Adrenal gland (tissue), 12 donors: ENCODE measurements around the gene RGS17. TPM values are rescaled to one million over a fixed set of nuclear protein-coding genes. Genes with fewer than 3 reads are reported as not detected.
"Not testable (repeated sequence)": the region's sequence is repeated elsewhere in the genome, so short reads cannot be mapped to it uniquely, and the experiment has no call there.

ENCODE experiments used
- DNase-seq, 7 donors: peaks; one replicate each; pipeline ENCODE4 v3.0.0-alpha.2; 2019 to 2020
- H3K27ac ChIP-seq, 5 donors: fragments of 200-600 bp; sonication (generic) in 4 of 5; 1 replicate in 3 of 5; 2 replicates in 2 of 5; pipeline versions ENCODE4 v1.5.1 to v1.8.0; 2016 to 2020; ENCODE audit warnings: mild to moderate bottlenecking in 1 of 5
- H3K27me3 ChIP-seq: fragments of 200-600 bp; 2 replicates; pipeline ENCODE4 v1.8.0; 2021
- H3K36me3 ChIP-seq, 2 donors: fragments of 200-600 bp; replicated peaks in 1 of 2; 1 replicate in 1 of 2; 2 replicates in 1 of 2; pipeline versions ENCODE4 v1.5.1 to v1.8.0; 2018 to 2022
- H3K4me1 ChIP-seq, 2 donors: fragments of 200-600 bp; replicated peaks in 1 of 2; 1 replicate in 1 of 2; 2 replicates in 1 of 2; pipeline versions ENCODE4 v1.5.1 to v1.8.0; 2018 to 2021
- H3K4me3 ChIP-seq, 4 donors: fragments of 200-600 bp; sonication (generic) in 3 of 4; one replicate each; pipeline ENCODE4 v1.5.1; 2016 to 2018
- H3K9me3 ChIP-seq, 3 donors: fragments of 200-600 bp; sonication (generic) in 1 of 3; replicated peaks in 1 of 3; 1 replicate in 2 of 3; 2 replicates in 1 of 3; pipeline versions ENCODE4 v1.5.1 to v1.8.0; 2016 to 2021
- POLR2A ChIP-seq, 2 donors: fragments of 450-650 bp; IDR thresholded peaks; one replicate each; pipeline ENCODE4 v1.6.1; 2017; ENCODE audit warnings: antibody characterized with exemption in 2 of 2, mild to moderate bottlenecking in 2 of 2, moderate library complexity in 1 of 2
- WGBS, 4 donors: extraction: QIAGEN DNeasy Blood & Tissue Kit in 2 of 4; methylation state at CpG; one replicate each; pipeline versions ENCODE4 v1.1.5 to v1.1.7; 2013 to 2017; 5-methylcytosine and 5-hydroxymethylcytosine counted together
- intact Hi-C, 2 donors: fragments of 100-400 bp; cut with DNase I; formaldehyde crosslinking; loops; one replicate each; pipeline versions ENCODE4 v1.14.1 to v1.15.0; 2022 to 2023
- polyA plus RNA-seq, 3 donors: library from polyadenylated mRNA; stranded (reverse); fragments of 200-250 nt in 2 of 3; fragments of 350-450 nt in 1 of 3; fragmentation: Illumina TruSeq in 1 of 3; extraction: RNeasy Lipid Tissue Mini Kit (QIAGEN cat#74804) in 1 of 3; gene quantifications; one replicate each; pipeline ENCODE4 v1.2.3, GENCODE V29; 2013 to 2014
- total RNA-seq, 9 donors: library from RNA; depleted of rRNA in 4 of 9; stranded (reverse); fragments of >200 nt in 4 of 9; fragments of 120-200 nt in 1 of 9; fragmentation: NEBNext Ultra II Directional in 1 of 9; extraction: Animal tissue kit (Norgen Biotek cat#: 25700) in 1 of 9; gene quantifications; one replicate each; pipeline versions ENCODE4 v1.1.0 to v1.2.4, GENCODE V29; 2013 to 2023
- TF ChIP-seq, protein P1 (sequence below), 6 experiments: fragments of 450-650 bp in 4 of 6; fragments of 200-600 bp in 2 of 6; sonication (generic) in 1 of 6; IDR thresholded peaks; 1 replicate in 5 of 6; 2 replicates in 1 of 6; pipeline versions ENCODE4 v1.5.1 to v1.8.0; 2016 to 2021; ENCODE audit warnings: antibody characterized with exemption in 6 of 6, mild to moderate bottlenecking in 2 of 6, moderate library complexity in 1 of 6
- donor health status: healthy with polysubstance abuse.
- donor health status: Bipolar disorder and iron deficiency.
- donor health status: DM: yes; HTN: yes; CAD: no.
- donor health status: DM: no; HTN: no; CAD: no.
- donor health status: DM: no; HTN: no; CAD: no.
- donor health status: DM: yes; HTN: yes; CAD: no.

Gene RGS17
- total and polyA plus RNA-seq, 12 donors = under 0.01 to 0.83 (median 0.16) TPM; not detected in 5

DNA sequence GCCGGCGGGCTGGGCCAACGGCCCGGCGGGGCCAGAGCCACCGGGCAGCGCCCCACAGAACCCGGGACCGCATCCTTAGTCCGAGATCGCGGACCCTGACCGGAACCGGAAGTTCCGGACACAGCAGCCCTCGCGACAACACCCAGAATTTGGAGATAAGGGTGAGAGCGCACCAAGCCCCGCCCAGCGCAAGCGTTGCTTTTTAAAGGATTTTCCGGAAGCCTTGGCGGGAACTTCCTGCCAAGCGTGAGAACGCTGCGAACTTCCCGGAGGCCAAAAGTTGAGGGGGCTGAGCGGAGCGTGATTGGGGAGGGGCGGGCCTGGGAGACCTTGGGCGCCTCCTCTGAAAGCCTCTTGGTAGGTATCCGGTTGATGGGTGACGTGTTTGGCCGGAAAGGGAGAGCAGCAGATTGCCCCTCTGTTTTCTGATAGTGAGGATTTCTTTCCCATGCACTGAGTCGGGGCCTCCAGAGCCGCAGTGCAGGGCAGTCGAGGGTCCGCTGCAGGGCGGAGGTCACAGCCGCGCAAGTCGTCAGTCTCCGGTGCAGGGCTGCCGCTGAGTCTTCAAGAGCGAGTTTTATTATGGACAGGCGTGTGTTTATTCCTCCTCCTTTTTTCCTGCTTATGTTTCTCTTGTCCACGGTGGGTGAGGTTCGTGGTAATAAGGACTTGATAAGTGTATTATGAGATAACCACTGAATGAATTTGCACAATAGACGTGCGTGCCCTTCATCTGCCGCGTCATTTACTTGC is 128.3 kb downstream of the RGS17 start, which contains the start of gene MTRF1L:
MTRF1L (minus strand) TSS at position 97 of the 753 bp plus-strand sequence; CDS start at position 73, 24 bp downstream.
- peaks cover 14 to 43% of the 10 kb centered on the region in 2 donors for H3K4me1 ChIP-seq
- intact Hi-C loops = no loop called here
- WGBS, 4 donors = 0 to 1% (median 0%) methylated on average over 21 to 52 of the region's 52 CpGs

DNA sequence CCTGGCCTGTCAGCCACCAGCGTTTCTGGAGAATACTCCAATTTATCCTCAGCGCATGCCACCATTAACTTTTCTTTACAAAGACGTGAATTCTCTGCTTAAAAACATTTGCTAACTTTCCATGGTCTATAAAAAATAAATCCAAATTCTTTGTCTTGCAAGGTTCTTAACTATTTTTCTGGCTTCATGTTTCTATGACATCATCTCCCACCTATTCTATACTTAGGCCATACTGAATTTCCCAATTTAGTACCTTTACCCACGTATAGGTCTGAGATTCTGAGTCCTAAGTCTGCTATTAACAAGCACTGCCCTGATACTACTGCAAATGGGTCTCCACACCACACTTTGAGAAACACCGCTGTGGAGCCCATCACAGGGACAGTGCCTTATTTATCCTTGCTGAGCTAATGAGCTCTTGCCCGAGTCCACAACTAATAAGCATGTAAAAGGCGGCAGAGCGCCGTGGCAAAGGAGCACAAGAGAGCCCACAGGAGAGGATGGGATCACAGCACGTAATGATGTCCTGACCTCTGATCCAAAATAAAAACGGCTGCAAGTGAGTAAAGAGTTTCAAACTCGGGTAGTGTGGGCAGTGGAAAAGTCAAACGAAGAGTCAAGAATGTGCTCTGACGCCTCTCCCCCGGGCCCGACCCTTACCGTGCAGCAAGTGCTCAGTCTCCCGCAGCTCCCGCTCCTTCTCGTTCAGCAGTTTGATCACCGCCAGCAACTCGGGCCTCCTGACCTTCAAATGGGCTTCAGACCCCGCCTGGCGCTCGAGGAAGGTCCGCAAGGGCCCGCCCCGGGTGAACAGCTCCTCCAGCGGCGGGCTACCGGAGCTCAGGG is 129.1 kb downstream of the RGS17 start:
- H3K27me3 ChIP-seq = no peaks in the 10 kb centered on the region
- H3K27ac ChIP-seq = peak overlapping the region in 4 of 5 donors; percentile 77 to 92 (median 83)
- no peaks in the 10 kb centered on the region for H3K9me3 ChIP-seq
- intact Hi-C loops = no loop called here
- peak overlapping the region; percentile 44 to 73 (median 64) for H3K4me3 ChIP-seq
- H3K36me3 ChIP-seq = peaks cover 0 to 10% of the 10 kb centered on the region in 2 donors
- 3 to 4% (median 3%) methylated on average over 15 to 30 of the region's 31 CpGs for WGBS, 4 donors
- TF ChIP-seq, protein P1, sequence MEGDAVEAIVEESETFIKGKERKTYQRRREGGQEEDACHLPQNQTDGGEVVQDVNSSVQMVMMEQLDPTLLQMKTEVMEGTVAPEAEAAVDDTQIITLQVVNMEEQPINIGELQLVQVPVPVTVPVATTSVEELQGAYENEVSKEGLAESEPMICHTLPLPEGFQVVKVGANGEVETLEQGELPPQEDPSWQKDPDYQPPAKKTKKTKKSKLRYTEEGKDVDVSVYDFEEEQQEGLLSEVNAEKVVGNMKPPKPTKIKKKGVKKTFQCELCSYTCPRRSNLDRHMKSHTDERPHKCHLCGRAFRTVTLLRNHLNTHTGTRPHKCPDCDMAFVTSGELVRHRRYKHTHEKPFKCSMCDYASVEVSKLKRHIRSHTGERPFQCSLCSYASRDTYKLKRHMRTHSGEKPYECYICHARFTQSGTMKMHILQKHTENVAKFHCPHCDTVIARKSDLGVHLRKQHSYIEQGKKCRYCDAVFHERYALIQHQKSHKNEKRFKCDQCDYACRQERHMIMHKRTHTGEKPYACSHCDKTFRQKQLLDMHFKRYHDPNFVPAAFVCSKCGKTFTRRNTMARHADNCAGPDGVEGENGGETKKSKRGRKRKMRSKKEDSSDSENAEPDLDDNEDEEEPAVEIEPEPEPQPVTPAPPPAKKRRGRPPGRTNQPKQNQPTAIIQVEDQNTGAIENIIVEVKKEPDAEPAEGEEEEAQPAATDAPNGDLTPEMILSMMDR (IDR thresholded peaks at IDR 0.05) = no peak
- TF ChIP-seq POLR2A (IDR thresholded peaks at IDR 0.05) = no peak
- DNase-seq = peak in 4 of 7 donors; percentile 13 to 29 (median 16)
- H3K4me1 ChIP-seq = peaks cover 14 to 43% of the 10 kb centered on the region in 2 donors

More for the DNA sequence above, 128.3 kb downstream of the RGS17 start, which contains the start of gene MTRF1L:
- DNase-seq = peak; percentile 90 to 97 (median 96)
- Histone ChIP-seq H3K27me3 (no peaks in the 10 kb centered on the region), H3K27ac (peak within 1 kb of the TSS; percentile 63 to 92 (median 80)), H3K36me3 (peaks cover 0 to 4% of the 10 kb centered on the region in 2 donors), H3K4me3 (peak within 1 kb of the TSS; percentile 44 to 73 (median 64)), H3K9me3 (no peaks in the 10 kb centered on the region)
- TF ChIP-seq, protein P1 (IDR thresholded peaks at IDR 0.05) = no peak
- peak; percentile 67 to 88 for TF ChIP-seq POLR2A (IDR thresholded peaks at IDR 0.05)

DNA sequence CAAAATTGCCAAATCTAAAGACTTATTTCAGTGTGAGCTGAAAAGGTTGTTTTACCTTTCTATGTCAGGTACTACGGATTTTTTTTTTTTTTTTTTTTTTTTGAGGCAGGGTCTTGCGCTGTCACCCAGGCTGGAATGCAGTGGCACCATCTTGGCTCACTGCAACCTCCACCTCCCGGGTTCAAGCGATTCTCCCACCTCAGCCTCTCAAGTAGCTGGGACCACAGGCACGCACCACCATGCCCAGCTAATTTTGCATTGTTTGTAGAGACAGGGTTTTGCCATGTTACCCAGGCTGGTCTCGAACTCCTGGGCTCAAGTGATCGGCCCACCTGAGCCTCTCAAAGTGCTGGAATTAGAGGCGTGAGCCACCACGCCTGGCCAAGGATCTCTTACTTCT is 130.3 kb downstream of the RGS17 start:
- Histone ChIP-seq H3K4me1 (peaks cover 14 to 43% of the 10 kb centered on the region in 2 donors), H3K4me3 (peak overlapping the region in 1 of 4 donors; percentile 73), H3K36me3 (peaks cover 0 to 14% of the 10 kb centered on the region in 2 donors)
- DNase-seq, intact Hi-C loops, H3K27ac ChIP-seq, H3K9me3 ChIP-seq, H3K27me3 ChIP-seq: not testable (repeated sequence)
- 89 to 96% (median 95%) methylated on average over 9 of the region's 9 CpGs for WGBS, 4 donors

DNA sequence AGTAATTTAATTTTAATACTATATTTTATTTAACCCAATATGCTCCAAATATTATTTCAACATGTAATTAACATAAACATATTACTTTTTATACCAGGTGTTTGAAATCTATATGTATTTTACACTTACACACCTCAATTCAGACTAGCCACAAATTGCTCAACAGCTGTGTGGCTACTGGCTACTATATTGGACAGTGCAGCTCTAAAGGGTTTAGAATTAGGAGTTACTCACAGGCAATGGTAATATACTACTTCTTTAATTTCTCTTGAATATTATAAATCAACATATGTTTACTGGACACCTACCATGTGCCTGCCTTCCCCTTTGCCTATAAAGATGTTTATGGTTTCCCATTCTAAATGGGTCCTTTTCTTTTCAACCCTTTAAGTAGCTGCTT is 130.8 kb downstream of the RGS17 start:
- peaks cover 14 to 43% of the 10 kb centered on the region in 2 donors for H3K4me1 ChIP-seq
- intact Hi-C loops = no loop called here
- H3K27ac ChIP-seq = no peak overlapping the region
- no peaks in the 10 kb centered on the region for H3K9me3 ChIP-seq
- H3K4me3 ChIP-seq = no peak overlapping the region
- no peaks in the 10 kb centered on the region for H3K27me3 ChIP-seq
- DNase-seq = no peak
- H3K36me3 ChIP-seq = peaks cover 0 to 14% of the 10 kb centered on the region in 2 donors
- no peak for TF ChIP-seq POLR2A (IDR thresholded peaks at IDR 0.05)
- TF ChIP-seq, protein P1 (IDR thresholded peaks at IDR 0.05) = no peak

DNA sequence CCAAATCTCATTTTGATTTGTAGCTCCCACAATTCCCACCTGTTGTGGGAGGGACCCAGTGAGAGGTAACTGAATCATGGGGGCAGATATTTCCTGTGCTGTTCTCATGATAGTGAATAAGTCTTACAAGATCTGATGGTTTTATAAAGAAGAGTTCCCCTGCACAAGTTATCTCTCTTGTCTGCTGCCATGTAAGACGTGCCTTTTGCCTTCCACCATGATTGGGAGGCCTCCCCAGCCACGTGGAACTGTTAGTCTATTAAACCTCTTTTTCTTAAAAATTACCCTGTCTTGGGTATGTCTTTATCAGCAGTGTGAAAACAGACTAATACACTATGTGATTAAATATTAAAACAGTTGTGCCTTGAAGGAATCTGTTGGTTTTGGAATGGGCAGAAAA is 131.5 kb downstream of the RGS17 start:
- H3K27ac ChIP-seq, DNase-seq, H3K4me3 ChIP-seq, H3K27me3 ChIP-seq, intact Hi-C loops, H3K9me3 ChIP-seq: not testable (repeated sequence)
- peaks cover 14 to 43% of the 10 kb centered on the region in 2 donors for H3K4me1 ChIP-seq
- peaks cover 0 to 17% of the 10 kb centered on the region in 2 donors for H3K36me3 ChIP-seq
- WGBS, 4 donors = 70 to 79% (median 77%) methylated on average over 2 of the region's 2 CpGs
